NAMALWA (cell line): Measurements from ENCODE around the gene ARMC2.
"Not testable (repeated sequence)": the region's sequence is repeated elsewhere in the genome, so short reads cannot be mapped to it uniquely, and the experiment has no call there.

ENCODE experiments used
- DNase-seq: peaks from one replicate; pipeline ENCODE4 v3.0.0-alpha.2; 2015; ENCODE audit warnings: low spot score

Gene ARMC2

GRCh38 chr6:108952776-108953486 is 104.7 kb downstream of the ARMC2 start:
- DNase-seq = no peak

GRCh38 chr6:108953681-108954080 is 105.5 kb downstream of the ARMC2 start:
- DNase-seq = no peak

- DNase-seq = no peak
These were observed 107.2 kb downstream of the ARMC2 start for GRCh38 chr6:108955329-108955949.

- no peak for DNase-seq
These were observed 109.0 kb downstream of the ARMC2 start for GRCh38 chr6:108957221-108957620.

- DNase-seq = no peak
These were observed 110.9 kb downstream of the ARMC2 start for GRCh38 chr6:108958900-108959770.

- DNase-seq = no peak
These were observed 111.9 kb downstream of the ARMC2 start for GRCh38 chr6:108959972-108960582.

GRCh38 chr6:108960601-108961000 is 112.4 kb downstream of the ARMC2 start:
- no peak for DNase-seq

GRCh38 chr6:108961077-108961476 is 112.9 kb downstream of the ARMC2 start:
- no peak for DNase-seq

GRCh38 chr6:108961985-108962384 is 113.8 kb downstream of the ARMC2 start:
- no peak for DNase-seq

- DNase-seq = no peak
These were observed 118.0 kb downstream of the ARMC2 start for GRCh38 chr6:108966251-108966650.

GRCh38 chr6:108966855-108967755 is 118.9 kb downstream of the ARMC2 start:
- no peak for DNase-seq

- no peak for DNase-seq
These were observed 120.4 kb downstream of the ARMC2 start for GRCh38 chr6:108968325-108969316.

GRCh38 chr6:108969776-108970175 is 121.6 kb downstream of the ARMC2 start:
- no peak for DNase-seq

- no peak for DNase-seq
These were observed 126.0 kb downstream of the ARMC2 start for GRCh38 chr6:108974201-108974600.

- DNase-seq = not testable (repeated sequence)
These were observed 130.4 kb downstream of the ARMC2 start for GRCh38 chr6:108978638-108979037.

GRCh38 chr6:108982154-108983113 is 134.2 kb downstream of the ARMC2 start:
- DNase-seq = no peak

GRCh38 chr6:108983151-108983550 is 134.9 kb downstream of the ARMC2 start:
- no peak for DNase-seq

- no peak for DNase-seq
These were observed 137.1 kb downstream of the ARMC2 start for GRCh38 chr6:108985301-108985700.

GRCh38 chr6:108987156-108987555 is 138.9 kb downstream of the ARMC2 start:
- no peak for DNase-seq
